Stimulated activated memory B cell treated with anti-CD40 and anti-IgM and Interleukin-4, amounts not matched to agents 10 μg/mL and 1 μg/mL and 100 μg/mL, for 72 hours (primary cell): ENCODE data around the gene CD3D.

Experiments used
- ATAC-seq: fragments of 150-1000 bp; cut with Tn5 transposase; 2 replicates; pipeline ENCODE4 v1.10.0; 2021
- H3K27ac Mint-ChIP-seq: one replicate; pipeline ENCODE4 v1.8.0; 2022; ENCODE audit warnings: mild to moderate bottlenecking, mixed read lengths
- H3K27me3 Mint-ChIP-seq: one replicate; pipeline ENCODE4 v1.8.0; 2022; ENCODE audit warnings: mixed read lengths
- H3K36me3 Mint-ChIP-seq: one replicate; pipeline ENCODE4 v1.8.0; 2022; ENCODE audit warnings: mixed read lengths
- H3K4me1 Mint-ChIP-seq: one replicate; pipeline ENCODE4 v1.8.0; 2022; ENCODE audit warnings: mixed read lengths
- H3K4me3 Mint-ChIP-seq: one replicate; pipeline ENCODE4 v1.8.0; 2022; ENCODE audit warnings: mild to moderate bottlenecking, moderate library complexity, mixed read lengths
- H3K9me3 Mint-ChIP-seq: one replicate; pipeline ENCODE4 v1.8.0; 2022; ENCODE audit warnings: mixed read lengths

CD3D gene

GRCh38 chr11:118349475-118349874 lies 7.0 kb upstream of the CD3D start:
- Mint-ChIP-seq H3K4me1 (peaks cover 5% of the 10 kb centered on the region), H3K9me3 (no peaks in the 10 kb centered on the region), H3K36me3 (no peaks in the 10 kb centered on the region), H3K4me3 (no peak overlapping the region), H3K27ac (no peak overlapping the region), H3K27me3 (peaks cover 32% of the 10 kb centered on the region)
- no peak for ATAC-seq

- Mint-ChIP-seq H3K27me3 (peaks cover 22% of the 10 kb centered on the region), H3K9me3 (no peaks in the 10 kb centered on the region), H3K4me1 (peaks cover 13% of the 10 kb centered on the region), H3K36me3 (no peaks in the 10 kb centered on the region), H3K27ac (no peak within 1 kb of the TSS), H3K4me3 (no peak within 1 kb of the TSS)
- ATAC-seq = no peak
Observed at GRCh38 chr11:118343981-118344515, 1.5 kb upstream of the CD3D start, which contains the start of gene CD3G. Gene CD3G, plus strand, starts transcription at chr11:118344344. Its CDS starts 80 bp downstream, at chr11:118344424.

- H3K4me3 Mint-ChIP-seq = no peak overlapping the region
- ATAC-seq = no peak
- H3K4me1 Mint-ChIP-seq = peaks cover 21% of the 10 kb centered on the region
Observed at GRCh38 chr11:118343248-118343647, 743 bp upstream of the CD3D start.

GRCh38 chr11:118341815-118342489 lies 553 bp downstream of the CD3D start:
- ATAC-seq = no peak
- Mint-ChIP-seq H3K36me3 (no peaks in the 10 kb centered on the region), H3K4me1 (peaks cover 25% of the 10 kb centered on the region)

More at GRCh38 chr11:118343248-118343647, 743 bp upstream of the CD3D start:
- H3K36me3 Mint-ChIP-seq = no peaks in the 10 kb centered on the region
- no peak overlapping the region for H3K27ac Mint-ChIP-seq
- peaks cover 14% of the 10 kb centered on the region for H3K27me3 Mint-ChIP-seq
- H3K9me3 Mint-ChIP-seq = no peaks in the 10 kb centered on the region

GRCh38 chr11:118341261-118341660 lies 1.2 kb downstream of the CD3D start:
- Mint-ChIP-seq H3K36me3 (no peaks in the 10 kb centered on the region), H3K27me3 (peaks cover 14% of the 10 kb centered on the region), H3K9me3 (no peaks in the 10 kb centered on the region), H3K4me3 (no peak overlapping the region), H3K4me1 (peaks cover 25% of the 10 kb centered on the region), H3K27ac (no peak overlapping the region)
- ATAC-seq = no peak

More at GRCh38 chr11:118341815-118342489, 553 bp downstream of the CD3D start:
- Mint-ChIP-seq H3K27me3 (peaks cover 14% of the 10 kb centered on the region), H3K4me3 (no peak overlapping the region), H3K27ac (no peak overlapping the region), H3K9me3 (no peaks in the 10 kb centered on the region)

GRCh38 chr11:118340449-118340848 lies 2.1 kb downstream of the CD3D start:
- H3K36me3 Mint-ChIP-seq = no peaks in the 10 kb centered on the region
- H3K27ac Mint-ChIP-seq = no peak overlapping the region
- H3K9me3 Mint-ChIP-seq = no peaks in the 10 kb centered on the region
- no peak for ATAC-seq
- peaks cover 22% of the 10 kb centered on the region for H3K4me1 Mint-ChIP-seq
- H3K27me3 Mint-ChIP-seq = peaks cover 9% of the 10 kb centered on the region
- no peak overlapping the region for H3K4me3 Mint-ChIP-seq

GRCh38 chr11:118339281-118339961 lies 3.1 kb downstream of the CD3D start:
- no peaks in the 10 kb centered on the region for H3K36me3 Mint-ChIP-seq
- peaks cover 20% of the 10 kb centered on the region for H3K4me1 Mint-ChIP-seq
- H3K27me3 Mint-ChIP-seq = no peaks in the 10 kb centered on the region
- peak overlapping the region; percentile 84 for H3K27ac Mint-ChIP-seq
- H3K4me3 Mint-ChIP-seq = no peak overlapping the region
- no peak for ATAC-seq
- no peaks in the 10 kb centered on the region for H3K9me3 Mint-ChIP-seq

GRCh38 chr11:118338637-118339061 lies 3.9 kb downstream of the CD3D start:
- ATAC-seq = peak; percentile 65
- H3K36me3 Mint-ChIP-seq = no peaks in the 10 kb centered on the region
- no peaks in the 10 kb centered on the region for H3K9me3 Mint-ChIP-seq
- peak overlapping the region; percentile 51 for H3K4me3 Mint-ChIP-seq
- peak overlapping the region; percentile 84 for H3K27ac Mint-ChIP-seq
- no peaks in the 10 kb centered on the region for H3K27me3 Mint-ChIP-seq
- H3K4me1 Mint-ChIP-seq = peaks cover 20% of the 10 kb centered on the region

- Mint-ChIP-seq H3K9me3 (no peaks in the 10 kb centered on the region), H3K4me1 (peaks cover 18% of the 10 kb centered on the region), H3K4me3 (no peak overlapping the region), H3K36me3 (no peaks in the 10 kb centered on the region), H3K27me3 (no peaks in the 10 kb centered on the region), H3K27ac (no peak overlapping the region)
- no peak for ATAC-seq
Observed at GRCh38 chr11:118334745-118335144, 7.8 kb downstream of the CD3D start.

- no peaks in the 10 kb centered on the region for H3K4me1 Mint-ChIP-seq
Observed at GRCh38 chr11:118328745-118329144, 13.8 kb downstream of the CD3D start.

GRCh38 chr11:118325283-118325682 lies 17.2 kb downstream of the CD3D start:
- no peaks in the 10 kb centered on the region for H3K27me3 Mint-ChIP-seq
- no peaks in the 10 kb centered on the region for H3K36me3 Mint-ChIP-seq
- H3K4me1 Mint-ChIP-seq = peaks cover 19% of the 10 kb centered on the region
- H3K27ac Mint-ChIP-seq = no peak overlapping the region
- ATAC-seq = no peak
- H3K4me3 Mint-ChIP-seq = no peak overlapping the region
- H3K9me3 Mint-ChIP-seq = peaks cover 1% of the 10 kb centered on the region

More at GRCh38 chr11:118328745-118329144, 13.8 kb downstream of the CD3D start:
- H3K27me3 Mint-ChIP-seq = no peaks in the 10 kb centered on the region
- no peaks in the 10 kb centered on the region for H3K9me3 Mint-ChIP-seq
- no peaks in the 10 kb centered on the region for H3K36me3 Mint-ChIP-seq
- H3K27ac Mint-ChIP-seq = no peak overlapping the region
- H3K4me3 Mint-ChIP-seq = no peak overlapping the region
- ATAC-seq = no peak

- Mint-ChIP-seq H3K27ac (peak overlapping the region; percentile 48), H3K27me3 (no peaks in the 10 kb centered on the region), H3K4me1 (peaks cover 37% of the 10 kb centered on the region), H3K9me3 (peaks cover 4% of the 10 kb centered on the region), H3K4me3 (no peak overlapping the region), H3K36me3 (no peaks in the 10 kb centered on the region)
- no peak for ATAC-seq
Observed at GRCh38 chr11:118322721-118323120, 19.8 kb downstream of the CD3D start.

GRCh38 chr11:118321386-118322082 lies 21.0 kb downstream of the CD3D start:
- peaks cover 4% of the 10 kb centered on the region for H3K9me3 Mint-ChIP-seq
- H3K27me3 Mint-ChIP-seq = no peaks in the 10 kb centered on the region
- H3K27ac Mint-ChIP-seq = peak overlapping the region; percentile 48
- no peaks in the 10 kb centered on the region for H3K36me3 Mint-ChIP-seq
- no peak overlapping the region for H3K4me3 Mint-ChIP-seq
- peak; percentile 69 for ATAC-seq
- H3K4me1 Mint-ChIP-seq = peaks cover 46% of the 10 kb centered on the region

GRCh38 chr11:118320515-118320914 lies 22.0 kb downstream of the CD3D start:
- Mint-ChIP-seq H3K4me1 (peaks cover 56% of the 10 kb centered on the region), H3K36me3 (no peaks in the 10 kb centered on the region), H3K4me3 (no peak overlapping the region)

GRCh38 chr11:118319337-118319707 lies 23.2 kb downstream of the CD3D start:
- Mint-ChIP-seq H3K27ac (peak overlapping the region; percentile 28), H3K4me3 (no peak overlapping the region), H3K9me3 (peaks cover 4% of the 10 kb centered on the region), H3K4me1 (peaks cover 61% of the 10 kb centered on the region), H3K27me3 (no peaks in the 10 kb centered on the region), H3K36me3 (no peaks in the 10 kb centered on the region)
- ATAC-seq = no peak

More at GRCh38 chr11:118320515-118320914, 22.0 kb downstream of the CD3D start:
- ATAC-seq = no peak
- H3K27me3 Mint-ChIP-seq = no peaks in the 10 kb centered on the region
- H3K27ac Mint-ChIP-seq = peak overlapping the region; percentile 28
- H3K9me3 Mint-ChIP-seq = peaks cover 4% of the 10 kb centered on the region
